HepG2 (cell line): ENCODE results near the gene KANK3. TPM values are rescaled to one million over a fixed set of nuclear protein-coding genes. Genes with fewer than 3 reads are reported as not detected.

Source experiments
- CREB1 ChIP-seq, 2 experiments: fragments of 450-650 bp in 1 of 2; IDR thresholded peaks; 2 replicates each; pipeline ENCODE4 v1.6.1; 2016 to 2017; ENCODE audit warnings: control low read depth in 1 of 2, mild to moderate bottlenecking in 1 of 2, missing compliant biosample characterization in 1 of 2, missing genetic modification characterization in 1 of 2
- FOXP1 ChIP-seq, 2 experiments: fragments of 450-650 bp in 1 of 2; IDR thresholded peaks; 2 replicates each; pipeline ENCODE4 v1.6.1; 2017 to 2018; ENCODE audit warnings: antibody characterized with exemption in 1 of 2
- FOXP4 ChIP-seq: sonication (generic); formaldehyde crosslinking; IDR thresholded peaks from 2 replicates; pipeline ENCODE4 v1.4.0; 2020; ENCODE audit warnings: missing genetic modification reagents
- IRF2 ChIP-seq: IDR thresholded peaks from 2 replicates; pipeline ENCODE4 v1.6.1; 2018; ENCODE audit warnings: missing genetic modification reagents, missing compliant biosample characterization
- KDM2A ChIP-seq: sonication (generic); formaldehyde crosslinking; IDR thresholded peaks from 2 replicates; pipeline ENCODE4 v1.4.0; 2020; ENCODE audit warnings: low read depth, missing genetic modification reagents, borderline replicate concordance
- KLF9 ChIP-seq: IDR thresholded peaks from 2 replicates; pipeline ENCODE4 v1.6.1; 2016; ENCODE audit warnings: low read depth
- MAX ChIP-seq: IDR thresholded peaks from 2 replicates; pipeline ENCODE4 v1.6.1; 2012; ENCODE audit warnings: inconsistent platforms
- POLR2A ChIP-seq, 2 experiments: IDR thresholded peaks; 2 replicates each; pipeline ENCODE4 v1.6.1; 2011; ENCODE audit warnings: low read depth in 2 of 2, low read length in 2 of 2, mild to moderate bottlenecking in 1 of 2, moderate library complexity in 1 of 2; ENCODE audit not compliant: insufficient read depth in 1 of 2
- RCOR2 ChIP-seq: IDR thresholded peaks from 2 replicates; pipeline ENCODE4 v1.6.1; 2016; ENCODE audit warnings: missing biosample characterization, missing genetic modification reagents
- SETDB1 ChIP-seq: sonication (generic); formaldehyde crosslinking; IDR thresholded peaks from 2 replicates; pipeline ENCODE4 v1.5.1; 2020; ENCODE audit warnings: missing genetic modification reagents, mild to moderate bottlenecking, borderline replicate concordance
- ZBTB38 ChIP-seq: sonication (generic); formaldehyde crosslinking; IDR thresholded peaks from 2 replicates; pipeline ENCODE4 v1.5.1; 2020; ENCODE audit warnings: mild to moderate bottlenecking, missing genetic modification reagents
- ZKSCAN8 ChIP-seq: IDR thresholded peaks from 2 replicates; pipeline ENCODE4 v1.6.1; 2016; ENCODE audit warnings: borderline replicate concordance, missing genetic modification reagents, missing compliant biosample characterization
- ZNF318 ChIP-seq: sonication (generic); formaldehyde crosslinking; IDR thresholded peaks from 2 replicates; pipeline ENCODE4 v1.4.0; 2020; ENCODE audit warnings: mild to moderate bottlenecking, missing genetic modification reagents
- polyA plus RNA-seq, 8 experiments: library from polyadenylated mRNA; depleted of rRNA in 3 of 8; stranded (reverse) in 7 of 8; unstranded in 1 of 8; fragments of >200 nt; fragmentation: Illumina TruSeq in 4 of 8; extraction: Trizol in 4 of 8; gene quantifications; 2 replicates each; pipeline versions ENCODE4 v1.2.1 to v1.2.3, GENCODE V29; 2011 to 2016; ENCODE audit warnings: low read depth in 4 of 8, missing spikeins in 1 of 8, mixed read lengths in 1 of 8; ENCODE audit not compliant: insufficient read depth in 1 of 8
- total RNA-seq, 5 experiments: library from RNA; depleted of rRNA; stranded (reverse); fragments of >200 nt; fragmentation: Illumina TruSeq; extraction: Trizol; gene quantifications; 2 replicates each; pipeline ENCODE4 v1.2.3, GENCODE V29; 2016; ENCODE audit warnings: low read depth in 1 of 5

KANK3 gene
- total and polyA plus RNA-seq, 2 of the 13 experiments (the other 11 are each of a cell fraction or from before 2014, with no cell fraction given) = 0.15 to 0.20 TPM

GRCh38 chr19:8361921-8362793, 19.1 kb upstream of the KANK3 start (continued):
- TF ChIP-seq ZNF318 (CRISPR knock-in tag) (no peak), IRF2 (CRISPR knock-in tag) (no peak), RCOR2 (no peak), ZKSCAN8 (CRISPR knock-in tag) (no peak), FOXP4 (CRISPR knock-in tag) (peak; percentile 55; the same call in 1 of the 2 replicates), CREB1 (IDR thresholded peaks at IDR 0.05) (no peak), CREB1 (CRISPR knock-in tag; IDR thresholded peaks at IDR 0.05) (no peak), ZBTB38 (CRISPR knock-in tag) (peak; percentile 75), POLR2A (IDR thresholded peaks at IDR 0.05; ENCODE audit: insufficient read depth in 1 of 2, low read depth in 2 of 2, low read length in 2 of 2) (peak in 1 of 2 experiments; percentile 64; a peak in 2 of 4 replicates), SETDB1 (CRISPR knock-in tag) (no peak), MAX (0 out of 2 replicates have a peak, but pooled peaks have one; percentile 48), KLF9 (CRISPR knock-in tag) (no peak), KDM2A (CRISPR knock-in tag) (peak; percentile 71; the same call in 1 of the 2 replicates), FOXP1 (IDR thresholded peaks at IDR 0.05) (no peak), FOXP1 (CRISPR knock-in tag; IDR thresholded peaks at IDR 0.05) (no peak)
